ENCODE results near the gene AJAP1.

AJAP1 gene

DNA sequence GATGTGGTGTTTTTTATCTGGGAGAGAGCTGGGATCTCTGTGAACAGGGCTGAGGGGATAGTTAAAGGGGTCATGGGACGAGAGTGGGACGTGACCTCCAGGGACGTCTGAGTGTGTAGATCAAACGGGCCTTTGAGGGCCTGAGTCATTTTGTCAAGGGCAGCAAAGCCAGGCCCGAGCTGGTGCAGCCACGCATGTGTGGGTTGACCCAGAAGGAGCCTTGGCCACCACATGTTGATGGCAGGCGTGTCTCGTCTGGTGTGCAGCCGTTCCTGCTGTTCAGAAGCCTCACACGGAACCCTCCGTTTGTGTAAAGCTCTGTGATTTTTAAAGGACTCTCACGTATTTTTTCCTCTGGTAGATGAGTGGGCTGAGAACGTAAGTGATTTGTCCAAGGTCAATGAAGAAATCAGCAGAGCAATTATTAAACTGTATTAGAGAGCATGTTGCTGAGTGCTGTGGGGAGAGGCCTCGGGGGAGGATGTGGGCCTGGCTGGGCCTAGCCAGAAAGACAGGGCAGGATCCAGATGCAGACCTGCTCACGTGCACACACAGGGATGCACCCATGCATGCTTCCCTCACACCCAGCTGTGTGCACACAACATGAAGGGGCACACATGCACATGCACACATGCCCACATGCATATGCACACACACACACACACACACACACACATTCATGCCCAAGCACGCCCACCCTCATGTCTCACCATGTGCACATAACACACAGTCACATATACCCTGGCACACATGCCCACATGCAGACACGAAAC lies 89.8 kb downstream of the AJAP1 start:
- no peak for DNase-seq

DNA sequence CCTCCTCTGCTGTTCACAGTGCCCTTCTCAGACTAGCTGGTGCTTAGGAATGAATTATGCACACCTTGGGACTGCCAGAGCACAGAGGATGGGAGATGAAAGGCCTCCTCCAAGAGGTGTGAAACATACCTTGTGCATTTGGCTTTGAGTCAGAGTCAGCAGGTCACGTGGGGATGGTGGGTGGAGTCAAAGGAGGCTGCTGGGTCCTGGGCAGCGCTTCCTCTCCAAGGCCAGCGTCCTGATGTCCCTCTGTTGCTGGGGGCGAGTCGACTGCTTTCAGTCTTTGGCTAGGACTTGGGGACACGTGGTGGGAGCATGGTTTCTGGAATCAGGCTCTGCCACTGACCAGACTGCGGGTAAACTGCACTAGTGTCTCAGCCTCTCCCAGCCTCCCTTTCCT lies 91.2 kb downstream of the AJAP1 start:
- no peak for DNase-seq

DNA sequence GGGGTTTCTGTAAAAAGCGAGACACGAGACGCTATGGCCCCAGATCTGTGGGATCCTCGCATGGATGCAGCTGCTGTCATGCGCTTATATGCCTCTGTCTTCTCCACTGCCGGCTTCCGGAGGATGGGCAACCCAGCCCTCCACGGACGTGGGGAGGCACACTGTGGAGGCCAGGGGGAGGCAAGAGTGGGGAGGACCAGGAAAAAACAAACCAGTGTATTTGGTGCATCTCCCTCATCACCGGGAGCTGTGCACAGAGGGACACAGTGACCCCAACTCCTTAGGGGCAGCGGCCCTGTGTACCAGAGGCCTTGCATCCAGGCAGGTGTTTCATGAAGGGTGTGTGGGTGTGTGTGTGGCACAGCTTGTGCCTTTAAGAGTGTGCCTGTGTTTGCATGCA lies 95.0 kb downstream of the AJAP1 start:
- DNase-seq: no peak

DNA sequence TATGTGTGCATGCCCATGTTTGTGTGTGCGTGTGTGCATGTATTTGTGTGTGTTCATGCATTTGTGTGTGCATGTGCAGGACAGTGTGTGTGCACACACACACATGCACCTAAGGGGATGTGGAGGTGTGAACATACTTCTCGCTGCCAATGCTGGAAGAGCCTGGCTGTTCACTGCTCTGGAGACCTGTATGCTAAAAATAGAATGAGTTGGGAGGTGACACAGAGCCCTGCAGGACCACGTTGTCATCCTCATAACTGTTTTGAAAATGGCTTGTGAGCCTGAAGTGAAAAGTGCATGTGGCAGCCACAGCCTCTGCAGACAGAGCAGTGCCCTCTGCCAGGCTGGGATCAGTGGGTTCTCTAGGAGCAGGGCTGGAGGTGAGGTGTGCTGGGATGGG lies 95.8 kb downstream of the AJAP1 start:
- DNase-seq: no peak

DNA sequence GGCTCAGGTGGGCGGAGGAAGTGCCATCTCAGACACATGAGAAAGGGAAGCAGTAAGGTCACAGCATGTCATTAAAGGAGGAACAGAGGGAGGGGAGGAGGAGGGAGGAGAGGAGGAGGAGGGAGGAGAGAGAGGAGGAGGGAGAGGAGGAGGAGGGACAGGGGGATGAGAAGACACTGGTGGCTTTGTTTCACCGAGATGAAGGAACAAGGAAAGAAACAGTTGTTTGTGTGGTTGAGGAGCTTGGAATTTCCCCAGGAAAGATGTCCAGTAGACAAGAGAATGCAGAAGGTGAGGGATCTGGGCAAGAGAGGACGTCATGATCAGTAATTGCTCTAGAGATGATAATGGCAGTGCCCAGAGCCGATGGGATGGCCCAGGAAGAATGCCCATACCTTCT lies 97.7 kb downstream of the AJAP1 start:
- no peak for DNase-seq

DNA sequence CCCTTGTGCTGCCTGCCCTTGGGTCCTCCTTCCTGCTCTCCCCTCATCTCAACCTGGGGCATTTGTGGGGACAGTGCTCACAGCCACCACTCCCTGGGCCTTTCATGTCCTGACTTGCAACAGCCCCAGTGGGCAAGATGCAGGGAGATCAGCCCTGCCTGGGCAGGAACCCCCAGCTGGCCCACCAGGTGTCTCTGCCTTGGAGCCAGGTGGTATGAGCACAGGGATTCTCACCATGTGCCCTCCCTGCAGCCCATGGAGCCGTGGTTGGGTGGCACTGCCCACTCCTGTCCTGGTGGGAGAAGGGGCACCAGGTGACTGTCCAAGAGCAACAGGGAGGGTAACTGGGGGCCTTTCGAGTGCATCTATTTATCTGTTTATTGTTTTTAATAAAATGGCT lies 100.4 kb downstream of the AJAP1 start:
- DNase-seq: no peak

DNA sequence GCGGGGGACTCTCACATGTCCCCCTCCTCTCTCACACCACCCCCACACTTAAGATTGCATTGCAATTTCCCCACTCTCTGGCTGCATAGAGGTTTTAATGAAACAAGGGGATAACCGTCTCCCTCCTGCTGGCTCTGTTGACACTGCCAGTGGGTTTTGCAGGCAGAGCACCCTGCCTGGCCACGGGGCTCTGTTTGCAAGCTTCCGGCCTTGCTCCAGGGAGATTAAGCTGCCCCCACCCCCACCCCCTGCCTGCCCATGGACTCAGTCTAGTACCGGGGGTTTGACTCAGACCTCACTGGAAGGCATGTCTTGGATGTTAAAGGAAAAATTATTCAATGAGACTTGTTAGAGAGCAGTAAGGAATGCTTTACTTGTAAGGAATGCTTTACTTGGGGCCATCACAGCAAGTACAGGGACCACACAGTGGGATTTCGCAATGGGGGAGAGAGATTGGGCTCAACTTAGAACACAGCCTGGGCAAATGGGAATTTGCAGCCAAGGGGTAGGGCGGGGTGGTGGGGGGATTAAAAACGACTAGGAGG lies 101.0 kb downstream of the AJAP1 start:
- DNase-seq: no peak

DNA sequence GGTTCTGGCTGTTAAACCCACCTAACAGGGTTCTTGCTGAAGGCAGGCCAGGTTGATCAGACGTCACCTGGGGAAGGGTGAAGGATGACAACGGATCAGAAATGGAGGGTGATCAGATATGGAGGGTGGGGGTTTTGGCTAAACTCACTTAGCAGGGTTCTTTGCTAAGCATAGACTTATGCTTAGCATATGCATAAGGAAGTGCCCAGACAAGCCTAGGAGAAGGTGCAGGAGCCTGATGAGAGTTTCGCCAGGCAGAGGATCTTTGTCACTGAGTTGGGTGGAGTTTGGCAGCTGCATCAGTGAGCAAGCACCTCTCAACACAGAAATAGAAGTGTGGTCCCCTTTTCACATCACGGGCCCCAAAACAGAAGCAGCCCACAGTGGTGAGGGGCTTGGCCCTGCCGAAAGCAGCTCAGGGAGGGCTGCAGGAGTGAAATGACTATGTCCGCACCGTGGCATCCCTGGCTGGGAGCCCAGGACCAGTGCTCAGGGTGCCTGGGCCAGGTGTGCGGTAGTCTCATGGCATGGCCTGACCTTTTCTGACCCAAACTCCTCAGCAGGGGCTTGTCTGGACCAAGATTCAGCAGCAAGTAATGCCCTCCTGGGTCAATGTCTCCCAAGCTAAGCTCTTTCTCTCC lies 101.6 kb downstream of the AJAP1 start:
- no peak for DNase-seq

DNA sequence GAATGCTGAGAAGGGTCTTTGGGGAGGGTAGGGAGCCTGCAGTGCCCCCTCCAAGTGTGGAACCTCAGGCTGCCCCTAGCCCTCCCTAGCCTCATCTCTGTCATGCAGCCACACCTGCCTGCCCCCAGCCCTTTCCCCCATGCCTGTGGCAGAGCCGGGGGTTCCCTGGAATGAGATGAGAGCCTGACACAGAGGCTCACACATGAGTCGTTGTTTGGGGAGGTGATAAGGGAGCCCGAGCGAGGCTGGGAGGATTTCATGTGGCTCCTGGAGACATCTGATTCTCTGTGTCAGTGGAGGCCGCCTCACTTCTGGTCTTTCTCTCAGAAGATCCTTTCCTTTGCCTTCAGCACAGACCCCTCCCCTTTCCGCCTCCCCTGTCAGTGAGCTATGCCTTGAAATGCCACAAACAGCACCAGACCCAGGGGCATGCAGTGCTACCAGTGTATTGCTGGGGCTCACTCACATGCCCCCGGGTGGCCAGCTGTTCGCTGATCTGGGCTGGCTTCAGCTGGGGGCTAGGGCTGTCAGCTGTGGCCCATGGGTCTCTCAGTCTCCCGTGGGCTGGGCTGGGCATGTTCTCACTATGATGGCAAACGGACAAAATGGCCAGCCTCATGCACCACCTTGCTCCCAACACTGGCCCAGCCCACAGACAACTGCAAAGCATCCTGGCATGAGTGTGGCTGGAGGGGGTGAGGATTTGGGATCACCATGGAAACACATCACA lies 102.6 kb downstream of the AJAP1 start:
- no peak for DNase-seq

DNA sequence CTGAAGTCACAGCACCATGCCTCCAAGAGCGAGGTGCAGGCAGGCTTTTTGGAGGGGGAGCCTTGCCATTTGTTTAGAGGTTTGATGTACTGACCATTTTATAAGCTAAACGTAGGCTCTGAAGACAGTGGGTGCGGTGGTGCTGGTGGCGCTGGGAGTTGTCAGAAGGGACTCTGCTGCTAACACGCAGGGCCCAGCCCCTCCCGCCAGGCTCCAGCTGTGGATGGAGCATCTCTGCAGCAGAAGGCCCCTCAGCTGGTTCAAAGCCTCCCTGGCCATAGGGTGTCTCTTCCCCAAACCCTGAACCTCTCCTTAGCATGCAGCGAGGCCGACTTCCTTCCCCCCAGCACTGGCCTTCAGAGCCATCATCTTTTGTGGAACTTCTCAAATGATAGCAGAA lies 105.3 kb downstream of the AJAP1 start:
- DNase-seq: no peak

DNA sequence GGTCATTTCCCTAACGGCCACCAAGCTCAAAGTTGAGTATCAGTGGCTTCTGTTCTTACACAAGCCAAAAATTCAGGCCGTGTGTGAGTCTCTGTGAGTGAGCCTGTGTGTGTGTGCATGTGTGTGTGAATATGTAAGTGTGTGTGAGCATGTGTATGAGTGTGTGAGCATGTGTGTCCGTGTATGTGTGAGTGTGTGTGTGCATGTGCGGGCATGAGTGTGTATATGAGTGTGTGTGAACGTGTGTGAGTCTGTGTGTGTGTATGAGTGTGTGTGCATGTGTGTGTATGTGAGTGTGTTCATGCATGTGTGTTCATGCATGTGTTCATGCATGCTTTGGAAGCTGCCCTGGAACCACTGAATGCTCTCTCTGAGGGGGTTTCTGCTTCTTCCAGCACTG lies 105.7 kb downstream of the AJAP1 start:
- no peak for DNase-seq

DNA sequence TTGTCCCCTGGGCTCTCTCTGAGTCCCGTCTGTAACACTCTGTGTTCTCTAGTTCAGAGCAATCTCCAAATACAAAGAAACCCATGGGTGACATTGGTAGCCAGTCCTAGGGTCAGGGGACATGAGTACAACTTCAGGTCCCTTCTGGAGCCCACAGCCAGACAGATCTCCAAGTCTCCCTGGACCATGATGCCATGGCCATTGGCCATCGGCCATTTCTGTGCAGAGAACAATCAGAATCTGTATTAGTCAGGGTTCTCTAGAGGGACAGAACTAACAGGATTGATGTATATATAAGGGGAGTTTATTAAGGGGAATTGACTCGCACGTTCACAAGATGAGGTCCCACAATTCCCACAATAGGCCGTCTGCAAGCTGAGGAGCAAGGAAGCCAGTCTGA lies 106.9 kb downstream of the AJAP1 start:
- DNase-seq: no peak

DNA sequence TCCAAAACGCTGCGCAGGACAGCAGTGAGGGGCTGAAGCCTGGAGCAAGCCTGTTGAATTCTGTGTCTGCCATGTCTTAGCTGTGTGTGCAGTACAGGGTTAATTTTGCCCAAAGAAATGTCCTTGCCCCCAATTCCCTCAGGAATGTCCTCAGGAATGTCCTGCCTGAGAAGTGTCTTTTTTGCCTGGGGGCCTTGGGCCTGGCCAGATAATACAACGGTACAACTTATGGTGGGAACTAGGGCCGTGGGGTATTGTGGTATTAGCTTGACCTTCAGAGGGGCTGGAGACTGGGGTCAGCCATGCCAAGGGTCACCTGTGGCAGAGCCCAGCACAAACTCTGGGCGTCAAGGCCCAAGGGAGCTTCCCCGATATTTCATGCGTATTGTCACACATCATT lies 107.7 kb downstream of the AJAP1 start:
- DNase-seq: no peak

DNA sequence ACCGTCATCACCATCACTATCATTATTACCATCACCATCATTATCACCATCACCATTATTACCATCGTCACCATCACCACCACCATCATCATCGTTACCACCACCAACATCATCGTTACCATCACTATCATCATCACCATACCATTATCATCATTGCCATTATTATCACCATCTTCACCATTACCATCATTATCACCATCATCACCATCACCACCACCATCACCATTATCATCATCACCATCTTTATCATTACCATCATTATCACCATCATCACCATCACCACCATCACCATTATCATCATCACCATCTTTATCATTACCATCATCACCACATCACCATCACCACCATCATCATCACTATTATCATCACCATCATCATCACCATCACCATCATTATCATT lies 112.9 kb downstream of the AJAP1 start:
- DNase-seq: no peak

DNA sequence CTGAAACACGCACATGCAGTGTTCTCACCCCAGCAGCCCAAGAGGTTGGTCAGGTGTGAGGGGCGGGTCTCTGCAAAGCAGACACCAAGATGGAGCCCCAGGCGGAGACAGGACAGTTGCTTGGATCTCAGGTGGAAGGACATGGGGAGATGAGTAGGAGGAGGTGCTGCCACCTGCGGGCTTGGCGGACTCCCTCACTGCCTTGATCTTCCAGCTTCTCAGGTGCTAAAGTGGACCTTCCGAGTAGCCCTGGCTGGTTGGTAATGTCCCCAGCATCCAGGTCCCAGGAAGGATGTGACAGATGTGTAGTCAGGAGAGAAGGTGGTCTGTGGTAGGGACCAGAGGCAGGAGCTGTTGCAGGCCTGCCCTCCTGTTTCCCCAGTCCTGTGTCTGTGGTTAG lies 114.1 kb downstream of the AJAP1 start:
- DNase-seq: no peak

DNA sequence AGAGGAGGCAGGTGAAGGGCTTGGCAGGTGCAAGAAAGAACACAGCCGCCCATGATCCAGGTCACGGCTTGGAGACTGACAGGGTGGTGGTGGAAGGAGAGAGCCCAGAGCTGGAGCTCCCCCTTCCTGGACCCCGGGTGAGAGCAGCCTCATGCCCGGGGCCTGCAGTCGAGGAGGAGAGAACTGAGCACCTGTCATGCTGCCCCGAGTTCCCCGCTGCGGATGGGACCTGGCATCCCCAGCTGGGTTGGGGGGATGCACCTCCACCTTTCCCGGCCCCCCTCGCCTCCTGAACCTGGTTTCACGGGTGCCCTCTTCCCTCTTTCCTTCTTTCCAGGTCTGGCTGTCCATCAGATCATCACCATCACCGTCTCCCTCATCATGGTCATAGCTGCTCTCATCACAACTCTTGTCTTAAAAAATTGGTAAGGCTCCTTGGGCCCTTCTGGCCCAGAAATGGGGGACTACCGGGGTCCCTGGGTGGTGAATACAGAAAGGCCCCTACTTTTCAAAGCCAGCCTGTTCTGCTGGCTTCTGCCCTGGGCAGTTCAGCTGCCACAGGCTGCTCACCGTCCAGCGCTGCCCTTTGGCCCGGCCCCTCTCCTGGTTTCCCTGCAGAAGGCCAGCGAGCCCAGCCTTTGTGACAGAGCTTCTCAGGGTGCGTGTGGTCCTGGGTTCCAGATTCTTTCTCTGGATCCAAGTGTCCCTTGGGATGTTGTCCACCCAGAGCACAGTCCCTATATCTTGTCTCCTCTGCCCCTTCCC lies 115.3 kb downstream of the AJAP1 start:
- no peak for DNase-seq

DNA sequence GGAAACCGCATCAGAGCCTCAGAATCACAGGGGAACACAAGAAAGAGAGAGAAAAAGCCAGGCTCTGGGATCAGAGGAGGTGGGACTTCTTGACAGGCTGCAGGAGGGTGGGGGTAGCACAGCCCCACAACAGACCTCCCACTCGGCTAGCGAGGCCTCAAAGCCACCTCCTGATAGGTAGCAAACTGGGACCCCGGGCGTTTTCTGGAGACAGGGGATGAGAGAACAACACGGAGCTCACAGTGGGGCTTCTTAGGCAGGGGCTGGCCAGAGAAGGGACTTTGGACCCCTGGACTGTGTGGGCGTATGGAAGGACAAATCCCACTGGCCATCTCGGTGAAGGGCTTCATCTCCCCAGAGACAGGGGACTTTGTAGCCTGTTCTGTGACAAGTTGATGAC lies 116.3 kb downstream of the AJAP1 start:
- DNase-seq: no peak

DNA sequence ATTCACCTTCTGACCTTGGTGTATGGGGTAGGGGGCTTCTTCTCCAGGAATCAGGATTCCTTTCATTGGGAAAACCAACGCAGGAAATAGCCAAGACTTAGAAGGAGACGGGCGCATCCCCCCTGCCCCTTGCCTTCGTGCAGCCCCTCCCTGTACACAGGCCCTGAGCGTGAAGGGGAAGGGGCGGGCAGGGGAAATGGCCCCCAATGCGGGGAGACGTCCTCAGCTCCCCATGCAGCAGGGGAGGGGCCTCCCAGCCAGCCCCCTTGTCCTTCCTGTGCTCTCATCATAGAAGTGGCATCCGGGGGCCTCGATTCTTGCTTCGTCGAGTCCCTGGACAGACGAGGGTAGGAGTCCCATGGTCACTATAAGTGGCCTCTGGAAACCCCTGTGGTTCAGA lies 116.9 kb downstream of the AJAP1 start:
- no peak for DNase-seq

DNA sequence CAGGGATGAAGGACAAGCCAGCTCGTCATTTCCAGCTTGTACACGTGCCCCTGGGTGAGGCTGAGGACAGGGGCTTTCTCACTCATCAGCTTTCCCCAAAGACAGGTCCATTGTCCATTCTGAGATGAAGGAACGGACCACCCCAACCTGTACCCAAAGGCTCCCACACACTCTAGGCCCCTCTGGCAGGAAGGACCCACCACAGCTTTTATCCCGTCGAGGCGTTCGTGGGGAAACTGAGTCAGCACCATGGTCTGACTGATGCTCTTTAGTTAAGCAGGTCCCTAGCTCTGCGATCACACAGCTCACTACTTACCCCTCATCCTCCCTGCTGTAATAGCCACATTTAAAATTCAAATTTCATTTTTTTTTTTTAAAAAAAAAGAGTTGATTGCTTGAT lies 117.3 kb downstream of the AJAP1 start:
- DNase-seq: no peak

DNA sequence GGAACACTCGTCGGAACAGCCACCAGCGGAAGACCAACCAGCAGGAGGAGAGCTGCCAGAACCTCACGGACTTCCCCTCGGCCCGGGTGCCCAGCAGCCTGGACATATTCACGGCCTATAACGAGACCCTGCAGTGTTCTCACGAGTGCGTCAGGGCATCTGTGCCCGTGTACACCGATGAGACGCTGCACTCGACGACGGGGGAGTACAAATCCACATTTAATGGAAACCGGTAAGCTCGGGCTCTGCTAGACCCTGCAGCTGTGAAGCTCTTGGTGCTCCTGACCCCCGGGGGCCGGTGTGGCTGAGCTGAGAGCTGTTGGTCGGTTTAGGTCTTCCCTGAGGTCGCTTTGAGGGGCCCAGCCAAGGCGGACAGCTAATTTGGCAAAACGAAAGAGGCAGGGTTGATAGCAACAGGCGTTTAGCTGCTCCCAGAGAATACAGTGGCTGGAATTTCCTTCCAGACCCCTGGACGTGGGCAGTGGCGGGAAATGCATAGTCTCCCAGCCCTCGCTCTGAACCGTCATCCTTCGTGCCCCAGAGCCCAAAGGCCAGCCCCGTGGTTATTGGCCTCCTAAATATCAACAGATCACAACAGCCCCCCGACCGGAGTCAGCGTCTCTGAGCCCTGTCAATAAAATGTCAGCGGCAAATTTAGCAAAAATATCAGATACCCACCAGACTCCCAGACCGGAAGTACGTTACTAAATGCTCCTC lies 118.0 kb downstream of the AJAP1 start:
- DNase-seq: no peak

DNA sequence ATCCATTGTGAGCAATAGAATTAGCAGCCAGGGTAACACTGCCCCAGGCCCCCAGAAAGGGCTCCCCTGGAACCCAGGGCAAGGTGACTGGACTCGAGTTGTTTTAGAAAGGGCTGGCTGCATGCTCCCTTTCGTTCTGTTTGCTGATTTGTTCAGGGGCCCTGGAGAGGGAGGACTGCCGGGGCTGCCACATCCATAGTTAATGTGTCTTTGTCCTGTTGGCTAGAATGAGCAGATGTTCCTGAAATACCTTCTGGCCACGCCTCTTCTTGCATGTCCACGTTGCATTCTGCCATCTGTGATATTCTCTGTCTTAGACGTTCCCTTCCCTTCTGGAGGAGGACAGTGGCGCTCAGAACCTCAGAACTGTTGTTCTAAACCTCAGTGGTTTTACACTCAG lies 118.8 kb downstream of the AJAP1 start:
- no peak for DNase-seq

DNA sequence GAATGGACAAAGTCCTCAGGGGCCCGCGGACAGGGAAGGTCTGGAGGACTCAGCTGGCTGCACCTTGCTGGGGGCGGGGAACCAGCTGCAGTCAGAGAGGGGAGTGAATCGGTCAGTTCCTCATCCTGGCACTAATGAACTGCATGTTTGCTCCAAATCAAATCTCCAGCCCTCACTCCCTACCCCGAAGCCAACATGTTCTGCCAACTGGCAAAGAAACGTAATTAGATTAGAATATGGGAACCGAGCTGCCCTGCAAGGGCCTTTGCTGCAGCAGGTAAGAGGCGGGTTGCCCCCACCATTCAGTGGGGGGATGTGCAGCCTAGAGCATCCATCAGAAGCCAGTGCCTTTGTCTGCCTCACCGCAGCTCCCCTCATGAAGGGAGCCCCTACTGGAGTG lies 121.1 kb downstream of the AJAP1 start:
- DNase-seq: no peak

DNA sequence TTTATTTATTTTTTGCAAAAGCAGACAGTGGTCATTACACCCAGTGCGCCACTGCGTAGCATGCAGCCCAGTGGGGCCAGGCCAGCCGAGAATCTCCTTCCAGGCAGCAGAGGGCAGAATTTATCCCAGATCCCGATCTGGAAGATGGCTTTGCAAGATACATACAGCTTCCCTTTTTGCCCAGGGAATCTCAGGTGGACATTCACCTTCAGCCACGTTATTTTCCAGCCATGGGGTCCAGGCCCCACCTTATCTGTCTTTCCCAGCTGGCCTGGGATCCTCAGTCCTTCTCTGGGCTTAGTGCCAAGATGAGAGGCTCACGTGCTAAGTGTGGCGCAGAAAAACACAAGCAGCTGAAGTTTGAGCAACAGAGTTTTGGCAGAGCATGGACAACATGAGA lies 123.6 kb downstream of the AJAP1 start:
- no peak for DNase-seq
